SW 1271 (cell line): ENCODE data around the gene CCNYL1.

Experiments
- DNase-seq, 2 experiments: peaks; one replicate each; lab custom pipeline; 2025; lab: John Stamatoyannopoulos, UW

Gene CCNYL1

DNA sequence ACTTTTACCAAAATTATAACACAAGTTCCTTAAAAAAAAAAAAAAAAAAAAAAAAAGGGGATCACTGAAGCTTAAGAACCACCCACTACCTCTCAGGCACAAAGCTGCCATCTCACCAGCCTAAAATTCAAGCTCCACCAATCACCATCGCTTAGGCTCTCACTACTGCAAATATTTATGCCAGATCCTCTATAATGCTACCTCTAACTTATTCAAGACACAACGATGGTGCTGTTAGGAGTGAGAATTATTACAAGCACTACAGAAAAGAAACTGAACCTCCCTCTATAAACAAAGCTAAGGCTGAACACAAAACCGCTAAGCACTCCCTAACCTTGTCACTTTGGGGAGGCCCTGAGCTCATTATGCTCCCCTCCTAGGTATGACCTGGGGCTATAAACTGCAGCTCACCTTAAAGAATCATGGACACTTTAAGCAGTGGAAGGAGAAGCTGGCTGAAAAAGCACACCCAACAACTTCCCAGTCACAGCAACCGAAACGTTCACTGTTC, 54.7 kb downstream of the CCNYL1 start:
- no peak for DNase-seq

DNA sequence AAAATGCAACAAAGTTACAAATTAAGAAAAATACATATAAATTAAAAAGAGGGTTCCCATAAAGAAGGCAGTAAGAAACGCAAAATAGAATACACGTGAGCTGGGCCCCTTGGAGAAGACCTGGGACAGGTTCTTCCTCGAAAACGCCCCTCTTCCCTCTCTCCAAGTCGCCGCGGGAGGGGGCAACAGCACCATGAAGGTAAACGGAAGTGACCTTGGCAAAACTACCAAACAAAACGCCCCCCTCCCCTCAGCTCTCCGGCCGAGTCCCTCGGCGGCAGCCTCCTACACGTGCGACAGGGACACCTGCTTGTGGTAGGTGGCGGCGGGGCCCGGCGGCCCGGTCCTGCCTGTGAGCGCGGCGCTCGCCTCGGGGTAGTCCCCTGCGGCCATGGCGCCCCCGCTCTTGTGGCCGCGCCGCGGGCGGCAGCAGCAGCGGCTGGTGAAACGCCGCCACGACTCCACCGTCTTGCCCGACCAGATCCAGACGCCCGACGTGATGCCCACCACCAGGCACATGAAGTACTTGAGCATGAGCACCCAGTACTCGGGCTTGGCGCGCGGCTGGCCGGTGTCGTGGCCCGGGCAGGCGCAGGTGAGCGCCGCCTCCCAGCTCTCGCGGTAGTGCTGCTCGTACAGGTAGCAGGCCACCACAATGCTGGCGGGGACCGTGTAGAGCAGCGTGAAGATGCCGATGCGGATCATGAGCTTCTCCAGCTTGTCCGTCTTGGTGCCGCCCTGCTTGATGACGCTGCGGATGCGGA, 55.4 kb downstream of the CCNYL1 start:
- no peak for DNase-seq

DNA sequence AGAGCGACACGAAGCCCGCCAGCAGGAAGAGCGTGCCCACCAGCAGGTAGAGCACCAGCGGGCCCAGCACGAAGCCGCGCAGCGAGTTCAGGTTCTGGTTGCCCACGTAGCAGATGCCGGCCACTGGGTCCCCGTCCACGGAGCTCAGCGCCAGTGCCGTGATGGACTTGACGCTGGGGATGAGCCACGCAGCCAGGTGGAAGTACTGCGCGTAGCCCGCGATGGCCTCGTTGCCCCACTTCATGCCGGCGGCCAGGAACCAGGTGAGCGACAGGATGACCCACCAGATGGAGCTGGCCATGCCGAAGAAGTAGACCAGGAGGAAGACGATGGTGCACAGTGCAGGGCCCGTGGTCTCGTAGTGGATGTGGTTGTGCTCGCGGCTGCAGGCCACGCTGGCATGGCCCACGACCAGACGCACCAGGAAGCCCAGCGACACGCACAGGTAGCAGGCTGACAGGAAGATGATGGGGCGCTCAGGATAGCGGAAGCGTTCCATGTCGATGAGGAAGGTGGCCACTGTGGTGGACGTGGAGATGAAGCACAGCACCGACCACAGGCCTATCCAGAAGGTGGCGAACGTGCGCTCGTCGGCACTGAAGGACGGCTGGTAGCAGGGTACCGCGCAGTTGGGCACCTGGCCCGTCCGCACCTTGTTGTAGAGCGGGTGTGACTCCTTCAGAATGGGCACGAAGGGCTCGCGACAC, 56.2 kb downstream of the CCNYL1 start:
- peak in 1 of 2 experiments; percentile 6 for DNase-seq

DNA sequence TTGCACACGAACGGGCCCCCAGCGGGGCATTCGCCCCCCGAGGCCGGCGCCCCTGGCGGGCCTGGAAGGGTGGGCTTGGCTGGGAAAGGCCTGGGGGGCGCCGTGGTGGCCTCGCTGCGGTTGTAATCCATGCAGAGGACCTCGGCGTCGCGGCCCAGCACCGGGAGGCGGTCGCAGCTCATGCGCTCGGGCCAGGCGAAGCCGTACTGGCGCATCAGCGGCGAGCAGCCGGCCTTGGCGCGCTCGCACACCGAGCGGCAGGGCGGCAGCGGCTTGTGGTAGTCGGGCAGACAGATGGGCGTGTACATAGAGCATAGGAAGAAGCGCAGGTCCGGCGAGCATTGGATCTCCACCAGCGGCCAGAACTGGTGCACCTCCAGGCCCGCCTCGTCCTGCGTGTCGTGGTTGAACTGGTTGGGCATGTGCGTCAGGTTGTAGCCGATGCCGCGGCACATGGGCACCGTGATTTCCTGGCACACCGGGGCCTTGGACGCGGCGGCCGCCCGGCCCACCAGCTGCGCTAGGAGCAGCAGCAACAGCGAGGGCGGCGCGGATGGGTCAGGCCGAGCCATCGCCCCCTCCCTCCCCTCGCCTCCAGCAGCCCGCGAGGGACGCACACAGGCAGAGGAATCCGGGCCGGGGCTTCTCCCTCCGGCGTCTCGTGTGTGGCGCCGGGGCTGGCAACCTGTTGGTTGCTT, 56.9 kb downstream of the CCNYL1 start:
- DNase-seq: peak in 1 of 2 experiments; percentile 26

DNA sequence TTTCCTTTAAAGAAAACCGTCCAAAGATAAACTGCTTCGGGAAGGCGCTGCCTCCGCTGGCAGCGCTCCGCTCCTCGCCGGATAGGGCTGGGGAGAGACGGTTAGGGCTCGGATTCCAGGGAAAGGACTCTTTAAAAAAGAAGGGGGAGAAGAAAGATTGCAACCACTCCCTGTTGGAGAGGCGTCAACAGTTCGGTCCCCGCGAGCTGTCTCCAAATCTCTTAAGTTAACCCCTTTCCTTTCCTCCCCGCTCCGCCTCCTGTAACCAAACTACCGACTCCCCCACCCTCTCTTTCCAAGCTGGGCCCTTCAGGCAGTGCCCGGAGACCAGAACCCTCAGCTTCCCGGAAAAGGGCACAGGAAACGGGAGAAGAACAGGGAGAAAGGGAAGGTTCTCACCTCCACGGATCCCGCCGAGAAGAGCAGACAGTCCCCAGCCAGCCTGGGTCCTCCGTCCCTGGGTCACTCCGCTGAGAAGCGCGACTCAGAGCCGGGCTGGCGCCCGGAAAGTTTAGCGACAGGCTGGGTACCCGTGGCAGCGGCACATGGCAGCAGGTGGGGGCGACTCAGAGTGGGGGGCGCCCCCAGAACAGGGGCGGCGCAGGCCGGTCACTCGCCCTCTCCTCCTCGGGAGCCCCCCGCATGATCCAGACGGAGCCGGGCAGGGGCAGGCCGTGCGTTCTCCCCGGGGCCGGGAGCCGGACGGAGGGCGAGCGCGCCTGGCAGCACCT, 57.6 kb downstream of the CCNYL1 start:
- DNase-seq: peak in 1 of 2 experiments; percentile 38

DNA sequence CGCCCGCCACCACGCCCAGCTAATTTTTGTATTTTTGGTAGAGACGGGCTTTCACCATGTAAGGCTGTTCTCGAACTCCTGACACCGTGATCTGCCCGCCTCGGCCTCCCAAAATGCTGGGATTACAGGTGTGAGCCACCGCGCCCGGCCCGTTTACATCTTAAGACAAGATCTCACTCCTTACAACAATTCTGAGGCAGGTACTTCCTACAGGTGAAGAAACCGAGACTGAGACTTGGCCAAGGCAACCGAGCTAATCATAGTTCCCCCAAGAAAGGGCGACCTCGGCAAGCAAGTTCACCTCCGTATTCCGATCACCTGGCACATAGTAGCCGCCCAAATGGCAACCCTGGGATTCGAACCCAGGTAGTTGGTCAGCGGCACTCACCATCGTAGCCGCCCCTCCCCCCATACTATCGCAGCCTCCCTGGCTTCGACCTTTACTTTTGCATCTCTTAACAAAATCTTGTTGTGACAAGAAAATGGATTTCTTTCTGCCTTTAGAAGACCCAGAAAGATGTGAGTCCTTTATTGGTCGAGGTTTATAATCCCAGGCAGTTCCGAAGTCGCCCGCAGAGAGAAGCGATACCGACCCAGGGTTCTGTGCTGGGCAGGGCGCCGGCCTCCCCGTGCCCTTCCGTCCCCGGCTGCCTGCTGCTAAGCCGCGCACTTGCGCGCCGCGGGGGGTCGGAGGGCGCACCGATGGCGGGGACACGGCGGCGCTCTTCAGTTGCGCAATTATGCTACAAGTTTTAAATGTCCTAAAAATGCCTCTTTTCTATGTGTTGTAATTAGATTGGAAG, 59.4 kb downstream of the CCNYL1 start:
- DNase-seq: no peak

DNA sequence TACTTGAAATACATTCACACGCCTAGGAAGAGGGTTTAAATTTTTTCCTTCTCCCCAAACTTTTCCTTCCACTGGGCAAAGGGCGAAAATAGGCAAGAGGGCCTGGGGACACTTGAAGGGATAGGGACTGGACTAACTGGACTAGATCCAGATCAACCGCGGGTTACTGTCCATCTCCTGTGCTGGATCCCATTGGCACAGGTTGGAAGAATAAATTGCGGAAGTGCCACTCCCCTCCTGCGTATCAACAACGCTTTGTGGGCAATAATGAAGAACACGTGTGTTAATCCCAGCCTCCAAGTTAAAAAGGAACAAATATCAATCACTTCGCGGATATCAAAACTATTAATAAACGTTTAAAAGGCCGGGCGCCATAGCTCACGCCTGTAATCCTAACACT, 60.0 kb downstream of the CCNYL1 start:
- no peak for DNase-seq

DNA sequence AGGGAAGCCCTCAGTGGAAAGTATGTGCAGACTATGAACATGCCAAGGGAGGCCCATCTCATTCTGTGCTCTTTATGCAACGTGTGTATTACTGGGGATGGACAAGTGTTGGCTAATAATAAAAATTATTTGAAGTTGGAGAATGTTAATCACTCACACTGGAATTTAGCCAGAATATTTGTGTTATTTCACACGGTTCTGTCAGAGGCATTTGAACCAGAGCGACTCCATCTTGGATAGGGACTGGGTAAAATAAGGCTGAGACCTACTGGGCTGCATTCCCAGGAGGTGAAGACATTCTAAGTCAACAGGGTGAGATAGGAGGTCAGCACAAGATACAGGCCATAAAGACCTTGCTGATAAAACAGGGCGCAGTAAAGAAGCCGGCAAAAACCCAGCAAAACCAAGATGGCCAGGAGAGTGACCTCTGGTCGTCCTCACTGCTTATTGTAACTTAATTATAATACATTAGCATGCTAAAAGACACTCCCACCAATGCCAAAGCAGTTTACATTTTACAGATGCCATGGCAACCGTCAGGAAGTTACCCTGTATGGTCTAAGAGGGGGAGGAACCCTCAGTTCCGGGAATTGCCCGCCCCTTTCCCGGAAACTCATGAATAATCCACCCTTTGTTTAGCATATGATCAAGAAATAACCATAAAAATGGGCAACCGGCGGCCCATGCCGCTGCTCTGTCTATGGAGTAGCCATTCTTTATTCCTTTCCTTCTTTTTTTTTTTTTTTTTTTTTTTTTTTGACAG, 60.8 kb downstream of the CCNYL1 start:
- no peak for DNase-seq

DNA sequence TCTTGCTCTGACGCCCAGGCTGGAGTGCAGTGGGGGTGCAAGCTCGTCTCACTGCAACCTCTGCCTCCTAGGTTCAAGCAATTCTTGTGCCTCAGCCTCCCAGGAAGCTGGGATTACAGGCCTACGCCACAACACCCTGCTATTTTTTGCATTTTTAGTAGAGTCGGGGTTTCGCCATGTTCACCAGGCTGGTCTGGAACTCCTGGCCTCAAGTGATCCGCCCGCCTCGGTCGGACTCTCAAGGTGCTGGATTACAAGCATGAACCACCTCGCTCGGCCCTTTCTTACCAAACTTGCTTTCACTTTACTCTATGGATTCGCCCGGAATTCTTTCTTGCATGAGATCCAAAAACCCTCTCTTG, 61.4 kb downstream of the CCNYL1 start:
- no peak for DNase-seq

DNA sequence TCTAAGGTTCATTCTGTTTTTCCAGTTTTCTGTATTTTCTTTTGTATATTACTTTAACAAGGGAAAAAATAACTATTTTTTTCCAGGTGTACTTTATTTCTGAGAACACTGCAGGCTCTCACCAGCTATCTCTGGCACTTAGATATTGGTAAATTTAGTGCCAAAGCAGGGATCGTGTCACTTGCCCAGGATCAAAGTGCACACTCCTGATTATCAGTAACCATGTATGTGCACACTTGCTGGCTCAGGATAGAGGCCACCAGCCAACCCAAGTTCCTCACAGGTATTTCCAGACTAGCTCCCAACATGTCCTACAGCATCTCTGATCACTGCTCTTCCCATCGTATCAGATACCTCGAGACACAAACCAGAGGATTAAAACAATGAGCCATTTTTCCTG, 64.0 kb downstream of the CCNYL1 start:
- no peak for DNase-seq

DNA sequence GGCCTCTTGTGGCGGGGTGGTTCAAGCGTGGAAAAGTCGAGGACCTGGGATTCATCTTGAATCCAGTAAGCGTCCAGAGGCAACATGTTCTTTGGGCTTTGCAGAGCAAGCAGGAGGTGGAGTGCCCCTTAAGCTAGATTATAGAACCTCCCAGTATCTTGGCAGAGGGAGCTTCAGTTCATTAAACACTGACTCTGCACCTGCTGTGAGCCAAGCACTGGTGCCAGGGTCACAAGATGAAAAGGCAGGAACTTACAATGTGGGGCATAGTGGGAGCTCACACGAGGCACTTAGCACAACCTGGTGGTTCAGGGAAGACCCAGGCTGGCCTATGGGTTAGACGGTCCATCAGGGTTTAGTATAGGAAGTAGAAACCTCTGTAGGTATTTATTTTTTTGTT, 65.7 kb downstream of the CCNYL1 start:
- no peak for DNase-seq

DNA sequence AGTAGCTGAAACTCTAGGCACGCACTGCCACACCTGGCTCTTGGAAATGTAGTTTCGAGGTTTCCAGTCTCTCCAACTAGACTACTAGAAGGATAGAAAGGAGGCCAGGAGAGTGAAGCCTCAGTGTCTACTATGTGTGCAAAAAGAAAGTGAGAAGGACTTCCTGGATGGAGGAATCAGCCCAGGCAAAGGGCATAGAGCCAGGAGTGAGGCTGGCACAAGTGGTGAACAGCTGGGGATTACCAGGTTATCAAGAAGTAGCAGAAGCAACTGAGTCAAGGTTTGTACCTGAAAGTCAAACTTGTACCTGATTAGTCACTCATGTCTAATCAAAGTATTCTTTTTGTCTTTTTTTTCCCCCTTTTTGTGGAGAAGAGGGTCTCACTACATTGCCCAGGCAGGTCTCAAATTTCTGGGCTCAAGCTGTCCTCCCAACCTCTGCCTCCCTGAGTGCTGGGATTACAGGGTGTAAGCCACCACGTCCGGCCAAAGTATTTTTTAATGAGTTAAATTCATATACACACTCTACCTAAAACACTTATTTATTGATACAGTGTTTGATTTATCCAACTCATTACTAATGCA, 67.0 kb downstream of the CCNYL1 start:
- DNase-seq: no peak

DNA sequence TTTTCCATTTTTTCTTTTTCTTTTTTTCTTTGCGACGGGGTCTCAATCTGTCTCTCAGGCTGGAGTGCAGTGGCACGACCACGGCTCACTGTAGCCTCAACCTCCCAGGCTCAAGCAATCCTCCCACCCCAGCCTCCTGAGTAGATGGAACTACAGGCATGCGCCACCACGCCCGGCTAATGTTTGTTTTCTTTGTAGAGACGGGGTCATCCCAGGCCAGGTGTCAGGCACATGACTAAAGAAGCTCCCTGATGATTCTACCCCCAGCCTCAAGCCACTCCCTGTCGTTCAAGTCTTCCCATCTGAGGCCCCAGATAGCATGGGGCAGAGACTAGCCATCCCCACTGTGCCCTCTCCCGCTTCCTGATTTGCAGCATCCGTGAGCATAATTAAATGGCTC, 68.1 kb downstream of the CCNYL1 start:
- no peak for DNase-seq

DNA sequence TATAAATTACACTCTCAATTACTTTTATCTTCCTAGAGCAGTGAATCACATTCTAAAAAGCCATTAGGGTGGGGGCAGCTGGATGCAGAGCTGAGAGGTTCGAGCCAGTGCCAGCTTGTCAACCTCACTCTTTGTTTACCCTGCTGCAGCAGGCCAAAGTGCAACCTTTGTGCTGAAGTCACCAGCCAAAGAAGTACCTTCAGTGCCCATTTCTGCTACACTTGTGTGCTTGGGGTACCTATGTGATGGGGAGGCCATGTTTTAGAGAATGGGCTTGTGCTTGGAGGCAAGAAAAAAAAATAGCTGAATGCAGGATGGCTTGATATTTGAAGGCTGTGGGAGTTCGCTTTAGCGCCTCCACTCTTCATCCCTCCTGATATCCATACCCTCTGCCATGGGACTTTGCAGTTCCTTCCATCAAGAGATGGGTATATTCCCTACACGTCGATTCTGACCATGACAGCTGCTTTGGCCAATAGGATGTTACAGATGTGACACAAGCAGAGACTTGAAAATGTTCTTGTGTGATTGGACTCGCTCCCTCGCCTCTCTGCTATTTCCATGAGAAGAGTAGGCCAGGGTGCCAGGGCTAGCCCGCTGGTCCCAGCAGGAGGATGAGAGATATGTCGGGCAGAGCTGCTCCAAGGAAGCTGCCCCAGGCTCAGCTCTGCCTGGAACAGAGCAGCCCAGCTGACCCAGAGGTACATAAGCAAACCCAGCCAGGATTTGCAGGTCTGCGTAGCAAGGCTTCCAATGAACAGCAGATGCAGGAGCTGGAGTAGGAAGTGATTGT, 71.0 kb downstream of the CCNYL1 start:
- DNase-seq: no peak

DNA sequence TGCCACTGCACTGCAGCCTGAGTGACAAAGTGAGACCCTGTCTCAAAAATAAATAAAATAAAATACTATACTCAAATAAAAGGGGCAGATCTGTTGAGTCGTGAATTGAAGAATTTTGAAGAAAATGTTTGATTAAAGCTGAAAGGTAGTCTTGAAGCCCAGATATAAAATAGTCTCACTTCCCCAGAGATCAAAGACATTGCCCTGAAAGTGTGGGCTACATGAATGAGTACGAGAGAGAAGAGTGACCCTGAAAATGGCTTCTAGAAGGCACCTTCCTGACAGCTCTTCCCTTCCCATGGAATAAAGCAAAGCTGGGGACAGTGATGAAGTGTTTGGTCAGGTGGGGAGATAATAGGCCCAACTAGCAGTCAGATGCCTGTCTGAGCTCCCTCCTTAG, 72.1 kb downstream of the CCNYL1 start:
- no peak for DNase-seq

DNA sequence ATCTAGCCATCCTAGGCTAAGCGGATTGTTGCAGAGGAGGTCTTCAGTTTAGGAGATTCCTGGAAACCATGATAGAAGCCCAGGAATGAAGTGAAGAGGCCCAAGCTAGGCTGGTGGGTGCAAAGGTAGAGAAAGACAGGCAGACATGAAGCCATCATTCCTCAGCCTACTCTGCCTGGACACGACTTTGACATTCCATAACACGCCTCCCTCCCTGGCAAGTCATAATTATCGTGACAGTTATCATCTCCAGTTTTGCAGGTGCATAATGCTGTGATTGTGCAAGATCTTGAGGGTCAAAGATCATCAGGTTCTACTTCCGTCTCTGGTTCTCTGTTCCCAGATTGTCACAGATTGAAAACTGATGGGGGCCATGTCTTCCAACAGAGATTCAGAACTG, 73.5 kb downstream of the CCNYL1 start:
- no peak for DNase-seq

DNA sequence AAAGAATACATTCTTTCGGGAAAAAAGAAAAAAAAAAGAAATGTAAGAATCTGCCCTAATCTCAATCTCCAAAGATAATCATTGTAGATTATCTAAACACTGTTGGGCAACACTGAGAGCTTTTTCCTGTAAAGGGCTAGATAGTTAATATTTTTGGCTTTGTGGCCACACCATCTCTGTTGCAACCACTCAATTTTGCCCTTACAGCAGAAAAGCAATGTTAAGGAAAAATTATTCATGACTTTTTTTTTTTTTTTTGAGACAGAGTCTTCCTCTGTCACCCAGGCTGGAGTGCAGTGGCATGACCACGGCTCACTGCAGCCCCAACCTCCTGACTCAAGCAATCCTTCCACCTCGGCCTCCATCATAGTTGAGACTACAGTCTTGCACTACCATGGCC, 75.6 kb downstream of the CCNYL1 start:
- no peak for DNase-seq

DNA sequence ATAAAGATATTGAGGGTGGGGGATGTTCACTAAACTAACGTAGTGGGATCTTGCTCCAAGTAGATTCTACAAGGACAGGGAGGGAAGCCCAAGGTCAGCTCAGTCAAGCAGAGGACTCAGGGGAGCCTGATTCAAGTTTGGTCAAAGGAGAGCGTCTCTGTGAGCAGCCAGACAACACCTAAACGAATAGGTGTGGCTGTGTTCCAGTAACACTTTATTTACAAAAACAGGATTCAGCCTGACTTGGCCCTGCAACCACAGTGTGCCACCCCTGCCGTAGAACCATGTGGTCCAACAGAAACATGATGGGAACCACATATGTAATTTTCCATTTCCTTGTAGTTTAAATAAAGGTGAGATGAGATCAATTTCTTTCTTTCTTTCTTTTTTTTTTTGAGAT, 76.4 kb downstream of the CCNYL1 start:
- no peak for DNase-seq

DNA sequence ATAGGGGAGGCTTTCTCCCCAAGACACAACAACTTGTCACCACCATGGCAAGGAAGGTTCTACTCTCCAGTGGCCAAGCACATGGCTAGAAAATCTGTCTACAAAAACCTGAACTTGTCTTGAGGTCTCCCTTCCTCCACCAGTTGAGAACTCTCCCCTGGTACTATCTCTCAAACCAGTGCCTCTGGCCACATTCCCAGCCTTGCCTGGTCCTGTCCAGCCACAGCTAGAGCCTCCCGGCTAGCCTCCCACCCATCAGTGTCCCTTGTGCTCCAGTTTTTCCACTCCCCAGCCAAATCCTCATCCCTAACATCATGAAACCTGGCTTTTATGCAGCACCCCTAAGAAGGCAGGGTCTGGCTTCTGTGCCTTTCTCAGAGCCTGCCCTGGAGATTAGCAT, 79.5 kb downstream of the CCNYL1 start:
- DNase-seq: no peak
